SK-N-SH (cell line): ENCODE results near the gene PARD3B. TPM values are rescaled to one million over a fixed set of nuclear protein-coding genes. Genes with fewer than 3 reads are reported as not detected.

Experiments
- CTCF ChIA-PET: fragments of 300-600, 350-600 bp; formaldehyde crosslinking; extraction: SDS; loops from one replicate; lab custom pipeline; 2021; lab: Yijun Ruan, JAX
- POLR2A ChIA-PET: fragments of 350-600 bp; sonication (Branson Sonifier 250); formaldehyde crosslinking; extraction: SDS; loops from one replicate; lab custom pipeline; 2020; ENCODE audit warnings: antibody characterized with exemption, inconsistent platforms; lab: Yijun Ruan, JAX
- DNase-seq: peaks from one replicate; pipeline ENCODE4 v3.0.0; 2012
- H2AFZ ChIP-seq: fragments of 200-600 bp; sonication (generic); 2 replicates; pipeline ENCODE4 v1.8.1; 2016; ENCODE audit warnings: antibody characterized with exemption, mild to moderate bottlenecking, low read depth
- H3F3A ChIP-seq: fragments of 200-600 bp; sonication (generic); replicated peaks from 2 replicates; pipeline ENCODE3; 2016; ENCODE audit warnings: antibody characterized with exemption, mild to moderate bottlenecking; ENCODE audit not compliant: insufficient read depth
- H3K27ac ChIP-seq, 2 experiments: fragments of 200-500 bp in 1 of 2; fragments of 200-600 bp in 1 of 2; sonication (Bioruptor generic) in 1 of 2; sonication (generic), shearing (Covaris generic) in 1 of 2; 2 replicates each; pipeline versions ENCODE4 v1.5.1 to v1.6.1; 2014 to 2016; ENCODE audit warnings: low read depth in 2 of 2, inconsistent platforms in 1 of 2, low read length in 1 of 2, mild to moderate bottlenecking in 1 of 2, mixed read lengths in 1 of 2
- H3K27me3 ChIP-seq: fragments of 200-600 bp; sonication (generic), shearing (Covaris generic); 2 replicates; pipeline ENCODE4 v1.6.1; 2016; ENCODE audit warnings: mixed run types; ENCODE audit not compliant: insufficient read depth
- H3K36me3 ChIP-seq, 2 experiments: fragments of 200-500 bp in 1 of 2; fragments of 200-600 bp in 1 of 2; sonication (Bioruptor generic) in 1 of 2; sonication (generic) in 1 of 2; replicated peaks in 1 of 2; 2 replicates each; pipeline versions ENCODE3 to v1.5.1; 2014 to 2016; ENCODE audit warnings: low read length in 1 of 2, mild to moderate bottlenecking in 1 of 2; ENCODE audit not compliant: insufficient read depth in 2 of 2, control insufficient read depth in 1 of 2
- H3K4me1 ChIP-seq, 2 experiments: fragments of 200-500 bp in 1 of 2; fragments of 200-600 bp in 1 of 2; sonication (Bioruptor generic) in 1 of 2; sonication (generic), shearing (Covaris generic) in 1 of 2; 2 replicates each; pipeline versions ENCODE4 v1.5.1 to v1.6.1; 2014 to 2016; ENCODE audit warnings: low read depth in 1 of 2, low read length in 1 of 2, mixed run types in 1 of 2; ENCODE audit not compliant: insufficient read depth in 2 of 2, control insufficient read depth in 1 of 2
- H3K4me2 ChIP-seq: fragments of 200-600 bp; sonication (generic), shearing (Covaris generic); 2 replicates; pipeline ENCODE4 v1.6.1; 2017; ENCODE audit warnings: mixed run types
- H3K4me3 ChIP-seq, 2 experiments: fragments of 200-500 bp in 1 of 2; fragments of 200-600 bp in 1 of 2; sonication (Bioruptor generic) in 1 of 2; sonication (generic), shearing (Covaris generic) in 1 of 2; 2 replicates each; pipeline versions ENCODE4 v1.5.1 to v1.8.1; 2014 to 2016; ENCODE audit warnings: low read depth in 2 of 2, inconsistent platforms in 1 of 2, low read length in 1 of 2, mild to moderate bottlenecking in 1 of 2, mixed read lengths in 1 of 2, moderate library complexity in 1 of 2
- H3K79me2 ChIP-seq: fragments of 200-600 bp; sonication (generic); 2 replicates; pipeline ENCODE4 v1.8.1; 2017; ENCODE audit warnings: mild to moderate bottlenecking; ENCODE audit not compliant: insufficient read depth
- H3K9ac ChIP-seq: fragments of 200-600 bp; sonication (generic); 2 replicates; pipeline ENCODE4 v1.6.1; 2017; ENCODE audit warnings: mixed run types
- H3K9me2 ChIP-seq: fragments of 200-600 bp; sonication (generic); 2 replicates; pipeline ENCODE4 v1.6.1; 2017; ENCODE audit warnings: mixed run types
- H3K9me3 ChIP-seq: fragments of 200-600 bp; sonication (generic); 2 replicates; pipeline ENCODE4 v1.6.1; 2017; ENCODE audit warnings: mixed run types, mild to moderate bottlenecking, moderate library complexity
- H4K20me1 ChIP-seq: fragments of 200-600 bp; sonication (generic); 2 replicates; pipeline ENCODE4 v1.6.1; 2017; ENCODE audit warnings: mild to moderate bottlenecking, mixed run types; ENCODE audit not compliant: insufficient read depth
- CHD2 ChIP-seq: fragments of 150-350 bp; IDR thresholded peaks from 2 replicates; pipeline ENCODE4 v1.6.1; 2018; ENCODE audit warnings: low read length; ENCODE audit not compliant: partially characterized antibody
- CTCF ChIP-seq: fragments of 200-600 bp; sonication (generic); IDR thresholded peaks from 2 replicates; pipeline ENCODE4 v1.6.1; 2017; ENCODE audit warnings: antibody characterized with exemption, mild to moderate bottlenecking, moderate library complexity
- EP300 ChIP-seq, 2 experiments: IDR thresholded peaks; 2 replicates each; pipeline versions ENCODE4 v1.4.0 to v1.6.1; 2012; ENCODE audit warnings: borderline replicate concordance in 1 of 2, low read depth in 1 of 2, low read length in 1 of 2
- FOXM1 ChIP-seq: IDR thresholded peaks from 2 replicates; pipeline ENCODE4 v1.4.0; 2012; ENCODE audit warnings: low read depth, mild to moderate bottlenecking
- GABPA ChIP-seq: IDR thresholded peaks from 2 replicates; pipeline ENCODE4 v1.4.0; 2012; ENCODE audit warnings: low read depth, mild to moderate bottlenecking
- IRF3 ChIP-seq: fragments of 150-350 bp; IDR thresholded peaks from 2 replicates; pipeline ENCODE4 v1.6.1; 2016; ENCODE audit warnings: mild to moderate bottlenecking, low read depth, low read length
- MAX ChIP-seq: IDR thresholded peaks from 2 replicates; pipeline ENCODE4 v1.4.0; 2012; ENCODE audit warnings: low read depth
- MEF2A ChIP-seq: IDR thresholded peaks from 2 replicates; pipeline ENCODE4 v1.4.0; 2012; ENCODE audit warnings: low read depth, borderline replicate concordance
- POLR2AphosphoS5 ChIP-seq: IDR thresholded peaks from 2 replicates; pipeline ENCODE4 v1.6.1; 2012; ENCODE audit warnings: low read depth, low read length
- RAD21 ChIP-seq: IDR thresholded peaks from 2 replicates; pipeline ENCODE4 v1.6.1; 2012; ENCODE audit warnings: mild to moderate bottlenecking, low read length
- RCOR1 ChIP-seq: fragments of 150-350 bp; IDR thresholded peaks from 2 replicates; pipeline ENCODE4 v1.6.1; 2017; ENCODE audit warnings: antibody characterized with exemption, low read length
- SIN3A ChIP-seq: IDR thresholded peaks from 2 replicates; pipeline ENCODE4 v1.6.1; 2012; ENCODE audit warnings: low read depth, mild to moderate bottlenecking, low read length, moderate library complexity, borderline replicate concordance
- TAF1 ChIP-seq: IDR thresholded peaks from 2 replicates; pipeline ENCODE4 v1.6.1; 2012; ENCODE audit warnings: low read depth, mild to moderate bottlenecking, low read length, moderate library complexity, borderline replicate concordance
- TEAD4 ChIP-seq: IDR thresholded peaks from 2 replicates; pipeline ENCODE4 v1.4.0; 2012; ENCODE audit warnings: mild to moderate bottlenecking, borderline replicate concordance; ENCODE audit not compliant: insufficient read depth
- USF1 ChIP-seq: IDR thresholded peaks from 2 replicates; pipeline ENCODE4 v1.4.0; 2012; ENCODE audit warnings: low read depth, borderline replicate concordance
- ZBTB33 ChIP-seq: IDR thresholded peaks from 2 replicates; pipeline ENCODE4 v1.4.0; 2012; ENCODE audit warnings: low read depth, borderline replicate concordance
- WGBS: methylation state at CpG from one replicate; pipeline ENCODE4 v1.1.6; 2017; ENCODE audit warnings: low lambda C conversion rate; 5-methylcytosine and 5-hydroxymethylcytosine counted together
- polyA plus RNA-seq, 3 experiments: library from polyadenylated mRNA; depleted of rRNA; stranded (reverse); fragments of >200 nt; gene quantifications; 2 replicates each; pipeline ENCODE4 v1.2.3, GENCODE V29; 2012
- TF ChIP-seq, protein P1 (sequence below): IDR thresholded peaks from 2 replicates; pipeline ENCODE4 v1.6.1; 2012; ENCODE audit warnings: mild to moderate bottlenecking, low read depth, low read length, moderate library complexity

PARD3B gene
- polyA plus RNA-seq, 1 of the 3 experiments (the other 2 are of a cell fraction), result 0.87 TPM

- no peaks in the 10 kb centered on the region for H3K9me2 ChIP-seq
- CTCF ChIA-PET, result no interaction called here
- H3K4me3 ChIP-seq, result no peak overlapping the region
- POLR2A ChIA-PET, result no interaction called here
- H4K20me1 ChIP-seq, result no peaks in the 10 kb centered on the region
- H3K79me2 ChIP-seq, result no peaks in the 10 kb centered on the region
- WGBS, result 68% methylated on average over 2 of the region's 2 CpGs
- H3K9ac ChIP-seq, result no peak overlapping the region
- H3K9me3 ChIP-seq, result no peaks in the 10 kb centered on the region
- H3K4me1 ChIP-seq, result peaks cover 0 to 4% of the 10 kb centered on the region in 2 experiments; a peak in 2 of 4 replicates
- no peak for TF ChIP-seq CHD2
- no peak for TF ChIP-seq POLR2AphosphoS5
- no peak for TF ChIP-seq TAF1
- no peak for TF ChIP-seq IRF3
- no peak for TF ChIP-seq TEAD4
- no peak for TF ChIP-seq CTCF
- no peak for TF ChIP-seq MEF2A
- no peak for TF ChIP-seq GABPA
- TF ChIP-seq, protein P1, sequence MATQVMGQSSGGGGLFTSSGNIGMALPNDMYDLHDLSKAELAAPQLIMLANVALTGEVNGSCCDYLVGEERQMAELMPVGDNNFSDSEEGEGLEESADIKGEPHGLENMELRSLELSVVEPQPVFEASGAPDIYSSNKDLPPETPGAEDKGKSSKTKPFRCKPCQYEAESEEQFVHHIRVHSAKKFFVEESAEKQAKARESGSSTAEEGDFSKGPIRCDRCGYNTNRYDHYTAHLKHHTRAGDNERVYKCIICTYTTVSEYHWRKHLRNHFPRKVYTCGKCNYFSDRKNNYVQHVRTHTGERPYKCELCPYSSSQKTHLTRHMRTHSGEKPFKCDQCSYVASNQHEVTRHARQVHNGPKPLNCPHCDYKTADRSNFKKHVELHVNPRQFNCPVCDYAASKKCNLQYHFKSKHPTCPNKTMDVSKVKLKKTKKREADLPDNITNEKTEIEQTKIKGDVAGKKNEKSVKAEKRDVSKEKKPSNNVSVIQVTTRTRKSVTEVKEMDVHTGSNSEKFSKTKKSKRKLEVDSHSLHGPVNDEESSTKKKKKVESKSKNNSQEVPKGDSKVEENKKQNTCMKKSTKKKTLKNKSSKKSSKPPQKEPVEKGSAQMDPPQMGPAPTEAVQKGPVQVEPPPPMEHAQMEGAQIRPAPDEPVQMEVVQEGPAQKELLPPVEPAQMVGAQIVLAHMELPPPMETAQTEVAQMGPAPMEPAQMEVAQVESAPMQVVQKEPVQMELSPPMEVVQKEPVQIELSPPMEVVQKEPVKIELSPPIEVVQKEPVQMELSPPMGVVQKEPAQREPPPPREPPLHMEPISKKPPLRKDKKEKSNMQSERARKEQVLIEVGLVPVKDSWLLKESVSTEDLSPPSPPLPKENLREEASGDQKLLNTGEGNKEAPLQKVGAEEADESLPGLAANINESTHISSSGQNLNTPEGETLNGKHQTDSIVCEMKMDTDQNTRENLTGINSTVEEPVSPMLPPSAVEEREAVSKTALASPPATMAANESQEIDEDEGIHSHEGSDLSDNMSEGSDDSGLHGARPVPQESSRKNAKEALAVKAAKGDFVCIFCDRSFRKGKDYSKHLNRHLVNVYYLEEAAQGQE, result no peak
- TF ChIP-seq EP300 (IDR thresholded peaks at IDR 0.05; ENCODE audit: borderline replicate concordance in 1 of 2, low read depth in 1 of 2, low read length in 1 of 2), result no peak
- no peak for TF ChIP-seq SIN3A
- TF ChIP-seq ZBTB33, result no peak
- no peak for TF ChIP-seq RCOR1
- no peak for TF ChIP-seq RAD21
- TF ChIP-seq MAX, result no peak
- no peak for TF ChIP-seq FOXM1
- no peak for TF ChIP-seq USF1
- H3K4me2 ChIP-seq, result no peak overlapping the region
- DNase-seq, result no peak
- H3K27me3 ChIP-seq, result no peaks in the 10 kb centered on the region
- H2AFZ ChIP-seq, result no peak overlapping the region
- no peak overlapping the region for H3K27ac ChIP-seq
- H3F3A ChIP-seq, result no peaks in the 10 kb centered on the region
- no peaks in the 10 kb centered on the region for H3K36me3 ChIP-seq
Observed at GRCh38 chr2:204917089-204917701, 371.9 kb downstream of the PARD3B start.
